Measurements from ENCODE around the gene CAMK1G.

- TF ChIP-seq CTCF (IDR thresholded peaks at IDR 0.05) (no peak), EP300 (IDR thresholded peaks at IDR 0.05) (no peak), POLR2A (IDR thresholded peaks at IDR 0.05) (no peak)
Measured at GRCh38 chr1:209586221-209586740, 2.8 kb downstream of the CAMK1G start.

All from ovary (tissue), 3 donors.